HG02759 (cell line): ENCODE results near the gene MOK.
A peak's percentile ranks its signal among the peaks of the same experiment; 100 is the strongest.
"Not testable (repeated sequence)": the region's sequence is repeated elsewhere in the genome, so short reads cannot be mapped to it uniquely, and the experiment has no call there.

Source experiments
- ATAC-seq: cut with Tn5 transposase; IDR thresholded peaks from one replicate; pipeline ENCODE4 v1.9.1; 2021; ENCODE audit warnings: mild to moderate bottlenecking, moderate library complexity; ENCODE audit not compliant: unreplicated experiment

MOK gene

DNA sequence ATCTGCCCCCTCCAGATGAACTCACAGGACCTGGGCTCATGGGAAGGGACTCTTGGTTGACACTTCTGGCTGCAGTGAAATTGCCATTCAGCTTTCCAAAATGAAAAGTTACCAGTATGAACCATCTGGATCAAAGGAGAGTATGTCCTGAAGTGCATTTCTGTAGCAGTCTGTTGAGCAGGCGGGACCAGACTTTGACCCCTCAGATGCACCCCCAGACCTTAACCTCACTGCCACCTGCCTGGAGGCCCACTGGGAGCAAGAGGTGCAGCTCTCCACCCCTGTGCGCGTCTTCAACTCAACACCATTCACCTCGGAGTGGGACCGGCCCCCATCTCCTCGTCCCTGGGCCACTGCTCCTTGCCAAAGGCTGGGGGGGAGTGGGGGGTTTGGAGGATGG is 55.0 kb downstream of the MOK start:
- no peak for ATAC-seq

DNA sequence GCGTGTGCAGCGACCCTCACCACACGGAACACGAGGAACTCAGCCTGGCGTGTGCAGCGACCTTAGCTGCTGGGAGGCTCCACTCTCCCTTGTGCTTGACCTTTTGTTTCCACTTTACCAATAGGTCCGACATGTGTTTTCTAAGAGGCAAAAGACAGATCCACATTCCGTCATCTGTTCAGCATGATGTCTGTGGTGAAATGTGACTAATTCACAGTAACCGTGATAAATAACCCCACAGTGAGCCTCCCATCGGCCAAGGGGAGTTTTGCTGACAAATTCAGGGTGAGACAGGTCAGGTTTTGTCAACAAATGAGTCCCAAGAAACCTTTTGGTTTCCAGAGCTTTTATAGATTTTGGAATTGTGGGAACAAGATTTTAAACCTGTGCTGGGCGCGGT is 55.9 kb downstream of the MOK start:
- no peak for ATAC-seq

DNA sequence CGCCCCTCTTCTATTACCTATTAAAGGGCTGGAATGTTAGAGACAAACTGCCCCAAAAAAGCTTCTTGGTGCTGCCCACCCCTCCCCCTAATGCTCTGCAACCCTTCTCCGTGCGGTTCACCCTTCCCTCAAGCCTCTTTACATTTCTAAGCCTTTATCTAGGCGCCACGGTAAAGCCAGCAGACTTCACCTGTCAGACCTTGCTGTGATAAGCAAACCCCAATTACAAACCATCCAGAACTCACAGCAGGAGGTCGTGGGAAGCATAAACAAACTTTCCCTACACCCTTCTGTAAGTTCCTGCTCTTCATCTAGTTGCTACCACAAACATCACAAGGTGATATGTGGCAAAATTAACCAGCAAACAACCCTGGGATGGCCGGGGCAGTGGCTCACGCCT is 56.8 kb downstream of the MOK start:
- ATAC-seq, result no peak

GRCh38 chr14:102246071-102246470 is 58.9 kb downstream of the MOK start:
- ATAC-seq, result no peak

DNA sequence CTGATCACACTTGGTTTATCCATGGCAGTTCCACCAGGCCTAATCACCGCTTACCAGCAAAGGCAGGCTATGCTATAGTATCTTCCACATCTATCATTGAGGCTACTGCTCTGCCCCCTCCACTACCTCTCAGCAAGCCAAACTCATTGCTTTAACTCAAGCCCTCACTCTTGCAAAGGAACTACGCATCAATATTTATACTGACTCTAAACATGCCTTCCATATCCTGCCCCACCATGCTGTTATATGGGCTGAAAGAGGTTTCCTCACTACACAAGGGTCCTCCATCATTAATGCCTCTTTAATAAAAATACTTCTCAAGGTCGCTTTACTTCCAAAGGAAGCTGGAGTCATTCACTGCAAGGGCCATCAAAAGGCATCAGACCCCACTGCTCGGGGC is 61.2 kb downstream of the MOK start:
- ATAC-seq, result not testable (repeated sequence)

- ATAC-seq, result no peak
Observed at GRCh38 chr14:102241147-102241546, 63.8 kb downstream of the MOK start.

DNA sequence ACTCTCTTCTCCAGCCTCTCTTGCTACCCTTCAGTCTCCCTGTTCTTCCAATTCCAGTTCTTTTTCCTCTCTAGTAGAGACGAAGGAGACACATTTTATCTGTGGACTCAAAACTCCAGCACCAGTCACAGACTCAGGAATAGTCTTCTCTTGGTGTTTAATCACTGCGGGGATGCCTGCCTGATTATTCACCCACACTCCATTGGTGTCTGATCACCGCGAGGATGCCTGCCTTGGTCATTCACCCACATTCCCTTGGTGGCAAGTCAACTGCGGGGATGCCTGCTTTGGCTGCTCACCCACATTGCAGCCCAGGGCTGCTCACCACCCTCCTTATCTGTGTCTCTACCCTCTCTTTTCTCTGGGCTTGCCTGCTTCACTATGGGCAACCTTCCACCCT is 64.5 kb downstream of the MOK start:
- ATAC-seq, result not testable (repeated sequence)

DNA sequence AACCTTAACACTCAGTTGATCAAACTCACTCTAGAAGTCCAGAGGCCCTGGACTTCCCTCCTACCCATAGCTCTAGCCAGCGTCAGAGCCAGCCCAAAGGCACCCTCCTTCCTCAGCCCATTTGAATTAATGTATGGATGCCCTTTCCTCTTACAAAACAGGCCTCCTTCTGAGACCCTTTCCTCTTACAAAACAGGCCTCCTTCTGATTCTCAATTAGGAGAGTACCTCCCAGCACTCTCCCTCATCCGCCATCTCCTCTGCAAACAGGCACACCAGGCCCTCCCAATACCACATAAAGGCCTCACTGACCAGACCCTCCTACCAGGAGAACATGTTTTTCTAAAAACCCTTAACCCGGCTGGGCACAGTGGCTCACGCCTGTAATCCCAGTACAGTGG is 65.7 kb downstream of the MOK start:
- ATAC-seq, result no peak

DNA sequence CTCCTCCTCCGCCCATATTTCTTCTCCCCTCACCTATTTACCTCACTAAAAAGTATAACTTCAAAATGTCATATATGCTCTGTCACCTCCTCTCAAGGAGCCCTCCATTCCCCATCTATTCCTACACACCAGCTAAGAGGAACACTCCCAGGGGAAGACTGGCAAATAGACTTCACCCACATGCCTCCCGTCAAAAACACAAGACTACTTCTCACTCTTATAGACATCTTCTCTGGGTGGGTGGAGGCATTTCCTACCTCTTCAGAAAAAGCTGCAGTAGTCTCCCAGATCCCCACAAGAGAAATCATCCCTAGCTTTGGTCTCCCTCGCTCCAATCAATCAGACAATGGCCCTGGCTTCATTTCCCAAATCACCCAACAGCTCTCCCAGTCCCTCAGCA is 66.2 kb downstream of the MOK start:
- ATAC-seq, result no peak

GRCh38 chr14:102238131-102238530 is 66.8 kb downstream of the MOK start:
- no peak for ATAC-seq

GRCh38 chr14:102236026-102236425 is 68.9 kb downstream of the MOK start:
- ATAC-seq, result no peak

DNA sequence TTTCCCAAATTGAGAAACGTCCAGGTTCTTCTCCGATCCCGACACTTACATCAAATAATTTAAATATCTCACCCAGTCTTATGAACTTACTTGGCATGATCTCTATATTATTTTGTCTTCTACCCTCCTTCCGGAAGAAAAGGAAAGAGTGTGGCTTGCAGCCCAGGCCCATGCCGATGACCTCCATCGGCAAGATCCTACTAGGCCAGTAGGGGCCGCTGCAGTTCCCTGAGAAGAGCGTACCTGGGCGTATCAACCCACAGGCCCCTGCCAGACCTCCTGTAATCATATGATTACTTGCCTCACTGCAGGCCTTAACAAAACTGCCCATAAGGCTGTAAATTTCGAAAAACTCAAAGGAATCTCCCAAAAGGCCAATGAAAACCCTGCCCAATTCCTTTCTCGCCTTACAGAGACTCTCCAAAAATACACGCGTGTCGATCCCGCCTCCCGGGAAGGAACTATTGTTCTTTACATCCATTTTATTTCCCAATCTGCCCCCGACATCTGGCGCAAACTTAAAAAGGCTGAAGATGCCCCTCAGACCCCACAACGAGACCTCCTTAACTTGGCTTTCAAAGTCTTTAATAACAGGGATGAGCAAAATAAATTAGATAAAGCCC is 69.6 kb downstream of the MOK start:
- ATAC-seq, result peak; percentile 74

DNA sequence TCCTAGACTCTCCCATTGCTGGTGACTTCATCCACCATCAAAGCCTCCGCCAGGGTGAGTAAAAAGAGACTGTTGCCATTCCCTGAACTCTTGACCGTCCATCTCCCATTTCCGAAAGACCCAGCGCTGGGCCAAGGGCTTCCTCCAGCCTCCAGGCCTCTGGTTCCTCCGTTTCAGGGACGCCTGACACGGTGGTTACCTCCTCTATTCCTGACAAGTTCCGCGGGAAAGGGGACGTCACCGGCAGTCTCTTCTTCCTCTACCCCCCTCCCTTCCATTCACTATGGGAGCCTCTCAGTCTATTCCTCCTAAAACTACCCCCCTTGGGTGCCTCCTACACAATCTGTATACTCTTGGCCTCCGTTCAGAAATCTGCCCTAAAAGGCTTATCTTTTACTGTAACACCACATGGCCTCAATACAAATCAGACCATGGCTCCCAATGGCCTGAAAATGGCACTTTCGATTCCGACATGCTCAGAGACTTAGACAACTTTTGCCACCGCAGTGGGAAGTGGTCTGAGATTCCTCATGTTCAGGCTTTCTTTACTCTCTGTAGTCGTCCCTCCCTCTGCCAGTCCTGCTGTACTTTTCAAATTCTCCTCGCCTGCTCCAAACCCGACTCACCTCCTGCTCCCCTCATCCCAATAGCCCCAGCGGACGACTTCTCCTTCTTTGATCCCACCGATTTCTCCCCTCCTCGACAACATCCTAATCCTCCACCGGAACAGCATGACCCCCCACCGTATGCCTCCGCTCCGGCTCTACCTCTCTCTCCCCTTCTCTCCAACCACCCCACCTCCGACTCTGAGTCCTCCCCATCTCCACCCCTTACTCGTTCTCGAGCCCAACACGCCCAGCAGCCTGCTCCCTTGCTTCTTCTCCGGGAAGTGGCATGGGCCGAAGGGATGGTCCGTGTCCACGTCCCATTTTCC is 70.4 kb downstream of the MOK start:
- ATAC-seq, result no peak

DNA sequence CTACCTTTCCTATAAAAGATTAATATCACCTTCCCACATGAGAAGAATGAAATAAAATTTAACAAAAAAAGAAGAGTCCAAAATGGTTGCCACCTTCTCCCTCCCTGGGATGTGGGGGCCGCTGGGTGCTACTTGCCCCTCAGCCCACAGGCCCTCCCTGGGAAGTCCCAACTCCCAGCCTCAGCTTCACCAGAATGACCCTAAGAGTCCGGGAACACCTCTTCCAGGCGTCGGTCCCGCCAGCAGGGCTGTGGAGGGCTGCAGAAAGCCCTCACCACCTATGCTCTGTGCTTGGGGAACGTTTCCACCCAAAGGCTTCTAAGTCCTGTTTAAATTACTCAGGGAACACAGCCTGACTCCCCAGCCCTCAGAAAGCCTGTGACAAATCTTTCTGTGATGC is 71.9 kb downstream of the MOK start:
- no peak for ATAC-seq

GRCh38 chr14:102232348-102232625 is 72.7 kb downstream of the MOK start:
- ATAC-seq, result no peak

- ATAC-seq, result no peak
Observed at GRCh38 chr14:102231476-102232347, 73.3 kb downstream of the MOK start.

GRCh38 chr14:102230481-102231210 is 74.3 kb downstream of the MOK start:
- no peak for ATAC-seq

DNA sequence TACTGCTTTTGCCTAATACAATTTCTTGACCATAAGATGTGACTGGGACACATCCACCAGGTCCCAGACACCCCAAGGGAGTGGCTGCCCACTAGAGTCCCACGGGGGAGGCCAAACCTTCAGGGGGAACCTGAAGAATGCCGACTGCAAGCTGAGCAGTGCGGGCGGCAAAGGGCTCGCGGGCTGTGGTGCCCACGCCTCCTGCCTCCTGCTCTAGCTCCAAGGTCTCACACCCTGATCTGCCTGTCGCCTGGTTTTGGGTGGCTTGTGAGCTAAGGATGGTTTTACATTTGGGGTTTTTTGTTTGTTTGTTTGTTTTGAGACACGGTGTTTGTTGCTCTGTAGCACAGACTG is 75.2 kb downstream of the MOK start:
- ATAC-seq, result no peak

DNA sequence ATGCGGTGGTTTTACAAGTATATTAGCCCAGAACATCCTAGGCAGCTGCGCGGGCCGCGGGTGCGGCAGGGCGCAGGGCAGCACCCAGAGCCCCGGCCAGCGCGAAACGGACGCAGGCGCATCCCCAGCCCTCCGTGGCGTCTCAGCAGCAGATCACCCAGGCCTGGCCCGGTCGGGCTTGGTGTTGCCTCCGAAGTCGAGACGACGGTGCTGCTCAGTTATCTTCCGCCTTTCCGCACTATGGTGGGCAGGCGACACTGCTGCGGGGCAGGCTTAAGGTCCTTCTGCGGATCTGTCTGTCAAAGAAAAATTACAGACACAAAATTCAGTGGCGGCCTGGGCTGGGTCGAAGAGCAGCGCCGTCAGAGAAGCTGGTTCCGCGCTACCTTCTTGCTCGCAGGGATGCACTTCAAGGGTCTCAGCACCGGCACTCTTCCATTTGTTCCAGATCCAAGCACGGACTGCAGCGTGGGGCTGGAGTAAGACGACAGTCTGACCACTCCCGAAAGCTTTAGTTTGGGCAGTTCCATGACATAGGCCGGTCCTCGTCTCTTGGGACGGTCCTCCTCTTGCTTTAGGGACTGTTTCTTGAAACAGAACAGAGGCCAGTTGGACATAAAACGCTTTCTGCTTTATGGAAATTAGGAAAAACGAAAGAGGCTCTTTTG is 75.8 kb downstream of the MOK start:
- no peak for ATAC-seq

- no peak for ATAC-seq
Observed at GRCh38 chr14:102227184-102227964, 77.6 kb downstream of the MOK start.
